GM23338 (cell line): ENCODE results near the gene ANKS1B. TPM values are rescaled to one million over a fixed set of nuclear protein-coding genes. Genes with fewer than 3 reads are reported as not detected.

ENCODE experiments used
- ATAC-seq: fragments of 200-7000 bp; cut with Tn5 transposase; 3 replicates; pipeline ENCODE4 v1.9.1; 2020
- DNase-seq: peaks from one replicate; pipeline ENCODE4 v3.0.0-alpha.2; 2015; ENCODE audit warnings: low spot score
- H2AFZ ChIP-seq: fragments of 200-600 bp; sonication (generic); 2 replicates; pipeline ENCODE4 v1.8.0; 2016; ENCODE audit warnings: antibody characterized with exemption, mild to moderate bottlenecking, moderate library complexity
- H3F3A ChIP-seq: fragments of 200-600 bp; sonication (generic); replicated peaks from 2 replicates; pipeline ENCODE4 v1.8.0; 2017; ENCODE audit warnings: antibody characterized with exemption, mixed run types, low read depth
- H3K27ac ChIP-seq: fragments of 200-600 bp; sonication (generic); 2 replicates; pipeline ENCODE4 v1.6.1; 2016; ENCODE audit warnings: low read depth
- H3K27me3 ChIP-seq: fragments of 200-600 bp; sonication (generic); 2 replicates; pipeline ENCODE4 v1.8.0; 2016; ENCODE audit warnings: mild to moderate bottlenecking, mixed run types, moderate library complexity; ENCODE audit not compliant: insufficient read depth
- H3K36me3 ChIP-seq: fragments of 200-600 bp; sonication (generic); 2 replicates; pipeline ENCODE4 v1.8.0; 2016; ENCODE audit warnings: mild to moderate bottlenecking; ENCODE audit not compliant: insufficient read depth
- H3K4me1 ChIP-seq: fragments of 200-600 bp; sonication (generic); 2 replicates; pipeline ENCODE4 v1.8.0; 2016; ENCODE audit warnings: mild to moderate bottlenecking, moderate library complexity; ENCODE audit not compliant: insufficient read depth
- H3K4me2 ChIP-seq: fragments of 200-600 bp; sonication (generic); 2 replicates; pipeline ENCODE4 v1.7.1; 2017; ENCODE audit warnings: mixed run types
- H3K4me3 ChIP-seq: fragments of 200-600 bp; sonication (generic); 2 replicates; pipeline ENCODE4 v1.6.1; 2016; ENCODE audit warnings: mixed run types
- H3K79me2 ChIP-seq: fragments of 200-600 bp; sonication (generic); replicated peaks from 2 replicates; pipeline ENCODE4 v1.8.0; 2017; ENCODE audit warnings: mild to moderate bottlenecking; ENCODE audit not compliant: insufficient read depth
- H3K9me2 ChIP-seq: fragments of 200-600 bp; sonication (generic); 2 replicates; pipeline ENCODE4 v1.8.0; 2017; ENCODE audit not compliant: insufficient read depth
- H4K20me1 ChIP-seq: fragments of 200-600 bp; sonication (generic); replicated peaks from 2 replicates; pipeline ENCODE4 v1.8.0; 2017; ENCODE audit warnings: mild to moderate bottlenecking; ENCODE audit not compliant: insufficient read depth
- H3K27ac Mint-ChIP-seq: 2 replicates; pipeline ENCODE4 v1.8.0; 2020; ENCODE audit warnings: inconsistent platforms, mild to moderate bottlenecking, moderate library complexity, mixed read lengths
- H3K27me3 Mint-ChIP-seq: 3 replicates; pipeline ENCODE4 v1.8.0; 2022; ENCODE audit warnings: low read depth, mild to moderate bottlenecking, moderate library complexity, mixed read lengths, inconsistent platforms; ENCODE audit not compliant: insufficient read depth, poor library complexity
- H3K36me3 Mint-ChIP-seq: 3 replicates; pipeline ENCODE4 v1.8.0; 2021; ENCODE audit warnings: low read depth, mild to moderate bottlenecking, inconsistent platforms, moderate library complexity, mixed read lengths
- H3K4me1 Mint-ChIP-seq: 3 replicates; pipeline ENCODE4 v1.8.0; 2020; ENCODE audit warnings: mild to moderate bottlenecking, inconsistent platforms, mixed read lengths
- H3K4me3 Mint-ChIP-seq: 3 replicates; pipeline ENCODE4 v1.8.0; 2021; ENCODE audit warnings: moderate library complexity, mild to moderate bottlenecking, inconsistent platforms, mixed read lengths
- H3K9me3 Mint-ChIP-seq: 3 replicates; pipeline ENCODE4 v1.8.0; 2020; ENCODE audit warnings: moderate library complexity, mild to moderate bottlenecking, inconsistent platforms, mixed read lengths
- CREB1 ChIP-seq: fragments of 250-450 bp; sonication (Bioruptor Pico); IDR thresholded peaks from 2 replicates; pipeline ENCODE4 v1.5.0; 2020; ENCODE audit warnings: low read depth, mild to moderate bottlenecking, moderate library complexity
- EZH2 ChIP-seq: fragments of 200-600 bp; sonication (generic); IDR thresholded peaks from one replicate; pipeline ENCODE4 v1.8.0; 2017; ENCODE audit warnings: antibody characterized with exemption, mild to moderate bottlenecking, low read depth; ENCODE audit not compliant: unreplicated experiment
- ZNF114 ChIP-seq: fragments of 250-450 bp; sonication (Bioruptor Pico); IDR thresholded peaks from 2 replicates; pipeline ENCODE4 v1.5.0; 2020; ENCODE audit warnings: mild to moderate bottlenecking, moderate library complexity
- ZNF331 ChIP-seq: fragments of 250-450 bp; sonication (Bioruptor Pico); IDR thresholded peaks from 2 replicates; pipeline ENCODE4 v1.5.0; 2020; ENCODE audit warnings: low read depth, mild to moderate bottlenecking, moderate library complexity
- polyA plus RNA-seq: library from polyadenylated mRNA; unstranded; fragments of >200 nt; fragmentation: Nextera tagmentation; extraction: Ambion mirVana; gene quantifications from 2 replicates; pipeline ENCODE4 v1.2.1, GENCODE V29; 2016
- total RNA-seq: library from RNA; depleted of rRNA; stranded (reverse); fragments of >200 nt; shearing (Covaris generic); gene quantifications from 2 replicates; pipeline ENCODE4 v1.2.3, GENCODE V29; 2014
- TF ChIP-seq, protein P1 (sequence below): IDR thresholded peaks from one replicate; pipeline ENCODE4 v1.6.1; 2018; ENCODE audit warnings: antibody characterized with exemption; ENCODE audit not compliant: unreplicated experiment
- TF ChIP-seq, protein P2 (sequence below), 2 experiments: fragments of 200-600 bp in 1 of 2; sonication (generic) in 1 of 2; conservative IDR thresholded peaks; 2 replicates each; pipeline versions ENCODE4 v1.5.1 to v1.6.1; 2016 to 2017; ENCODE audit warnings: antibody characterized with exemption in 2 of 2, low read depth in 2 of 2, mild to moderate bottlenecking in 2 of 2, moderate library complexity in 1 of 2
- TF ChIP-seq, protein P3 (sequence below): fragments of 250-450 bp; sonication (Bioruptor Pico); IDR thresholded peaks from 2 replicates; pipeline ENCODE4 v1.5.0; 2020; ENCODE audit warnings: mild to moderate bottlenecking, moderate library complexity

ANKS1B gene
- total and polyA plus RNA-seq, 2 experiments from 2014 or later = 4.3 to 5.8 TPM

DNA sequence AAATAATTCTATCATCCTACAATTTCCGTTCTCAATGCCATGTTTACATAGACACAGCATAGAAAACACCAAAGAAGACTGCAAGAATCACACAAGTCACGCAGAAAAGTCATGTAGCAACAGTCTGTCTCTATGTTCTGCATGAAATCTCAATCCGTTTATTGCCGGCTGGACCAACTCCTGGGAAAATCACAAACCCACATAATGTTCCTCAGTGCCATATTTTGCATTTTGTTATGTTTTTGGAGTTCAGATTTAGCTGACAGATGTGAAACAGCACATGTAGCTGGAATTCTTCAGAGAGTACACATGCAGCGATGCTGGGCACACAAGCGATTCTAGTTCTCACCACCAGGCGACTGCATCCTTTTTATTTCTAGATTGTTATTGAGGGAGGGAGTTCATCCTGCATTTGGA is 1146.5 kb downstream of the ANKS1B start:
- no peaks in the 10 kb centered on the region for H3K79me2 ChIP-seq
- no peaks in the 10 kb centered on the region for H3K36me3 Mint-ChIP-seq
- no peak overlapping the region for H3K4me3 ChIP-seq
- H3K9me2 ChIP-seq = no peaks in the 10 kb centered on the region
- no peaks in the 10 kb centered on the region for H3K9me3 Mint-ChIP-seq
- no peaks in the 10 kb centered on the region for H3K27me3 Mint-ChIP-seq
- H3K4me2 ChIP-seq = no peak overlapping the region
- TF ChIP-seq, protein P1, sequence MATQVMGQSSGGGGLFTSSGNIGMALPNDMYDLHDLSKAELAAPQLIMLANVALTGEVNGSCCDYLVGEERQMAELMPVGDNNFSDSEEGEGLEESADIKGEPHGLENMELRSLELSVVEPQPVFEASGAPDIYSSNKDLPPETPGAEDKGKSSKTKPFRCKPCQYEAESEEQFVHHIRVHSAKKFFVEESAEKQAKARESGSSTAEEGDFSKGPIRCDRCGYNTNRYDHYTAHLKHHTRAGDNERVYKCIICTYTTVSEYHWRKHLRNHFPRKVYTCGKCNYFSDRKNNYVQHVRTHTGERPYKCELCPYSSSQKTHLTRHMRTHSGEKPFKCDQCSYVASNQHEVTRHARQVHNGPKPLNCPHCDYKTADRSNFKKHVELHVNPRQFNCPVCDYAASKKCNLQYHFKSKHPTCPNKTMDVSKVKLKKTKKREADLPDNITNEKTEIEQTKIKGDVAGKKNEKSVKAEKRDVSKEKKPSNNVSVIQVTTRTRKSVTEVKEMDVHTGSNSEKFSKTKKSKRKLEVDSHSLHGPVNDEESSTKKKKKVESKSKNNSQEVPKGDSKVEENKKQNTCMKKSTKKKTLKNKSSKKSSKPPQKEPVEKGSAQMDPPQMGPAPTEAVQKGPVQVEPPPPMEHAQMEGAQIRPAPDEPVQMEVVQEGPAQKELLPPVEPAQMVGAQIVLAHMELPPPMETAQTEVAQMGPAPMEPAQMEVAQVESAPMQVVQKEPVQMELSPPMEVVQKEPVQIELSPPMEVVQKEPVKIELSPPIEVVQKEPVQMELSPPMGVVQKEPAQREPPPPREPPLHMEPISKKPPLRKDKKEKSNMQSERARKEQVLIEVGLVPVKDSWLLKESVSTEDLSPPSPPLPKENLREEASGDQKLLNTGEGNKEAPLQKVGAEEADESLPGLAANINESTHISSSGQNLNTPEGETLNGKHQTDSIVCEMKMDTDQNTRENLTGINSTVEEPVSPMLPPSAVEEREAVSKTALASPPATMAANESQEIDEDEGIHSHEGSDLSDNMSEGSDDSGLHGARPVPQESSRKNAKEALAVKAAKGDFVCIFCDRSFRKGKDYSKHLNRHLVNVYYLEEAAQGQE = no peak
- TF ChIP-seq, protein P2, sequence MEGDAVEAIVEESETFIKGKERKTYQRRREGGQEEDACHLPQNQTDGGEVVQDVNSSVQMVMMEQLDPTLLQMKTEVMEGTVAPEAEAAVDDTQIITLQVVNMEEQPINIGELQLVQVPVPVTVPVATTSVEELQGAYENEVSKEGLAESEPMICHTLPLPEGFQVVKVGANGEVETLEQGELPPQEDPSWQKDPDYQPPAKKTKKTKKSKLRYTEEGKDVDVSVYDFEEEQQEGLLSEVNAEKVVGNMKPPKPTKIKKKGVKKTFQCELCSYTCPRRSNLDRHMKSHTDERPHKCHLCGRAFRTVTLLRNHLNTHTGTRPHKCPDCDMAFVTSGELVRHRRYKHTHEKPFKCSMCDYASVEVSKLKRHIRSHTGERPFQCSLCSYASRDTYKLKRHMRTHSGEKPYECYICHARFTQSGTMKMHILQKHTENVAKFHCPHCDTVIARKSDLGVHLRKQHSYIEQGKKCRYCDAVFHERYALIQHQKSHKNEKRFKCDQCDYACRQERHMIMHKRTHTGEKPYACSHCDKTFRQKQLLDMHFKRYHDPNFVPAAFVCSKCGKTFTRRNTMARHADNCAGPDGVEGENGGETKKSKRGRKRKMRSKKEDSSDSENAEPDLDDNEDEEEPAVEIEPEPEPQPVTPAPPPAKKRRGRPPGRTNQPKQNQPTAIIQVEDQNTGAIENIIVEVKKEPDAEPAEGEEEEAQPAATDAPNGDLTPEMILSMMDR (conservative IDR thresholded peaks at IDR 0.05; ENCODE audit: low read depth in 2 of 2) = peak; percentile 16 to 64; a peak in 3 of 4 replicates
- TF ChIP-seq CREB1 = no peak
- no peak for TF ChIP-seq ZNF331 (CRISPR knock-in tag)
- TF ChIP-seq ZNF114 (CRISPR knock-in tag) = no peak
- TF ChIP-seq, protein P3, sequence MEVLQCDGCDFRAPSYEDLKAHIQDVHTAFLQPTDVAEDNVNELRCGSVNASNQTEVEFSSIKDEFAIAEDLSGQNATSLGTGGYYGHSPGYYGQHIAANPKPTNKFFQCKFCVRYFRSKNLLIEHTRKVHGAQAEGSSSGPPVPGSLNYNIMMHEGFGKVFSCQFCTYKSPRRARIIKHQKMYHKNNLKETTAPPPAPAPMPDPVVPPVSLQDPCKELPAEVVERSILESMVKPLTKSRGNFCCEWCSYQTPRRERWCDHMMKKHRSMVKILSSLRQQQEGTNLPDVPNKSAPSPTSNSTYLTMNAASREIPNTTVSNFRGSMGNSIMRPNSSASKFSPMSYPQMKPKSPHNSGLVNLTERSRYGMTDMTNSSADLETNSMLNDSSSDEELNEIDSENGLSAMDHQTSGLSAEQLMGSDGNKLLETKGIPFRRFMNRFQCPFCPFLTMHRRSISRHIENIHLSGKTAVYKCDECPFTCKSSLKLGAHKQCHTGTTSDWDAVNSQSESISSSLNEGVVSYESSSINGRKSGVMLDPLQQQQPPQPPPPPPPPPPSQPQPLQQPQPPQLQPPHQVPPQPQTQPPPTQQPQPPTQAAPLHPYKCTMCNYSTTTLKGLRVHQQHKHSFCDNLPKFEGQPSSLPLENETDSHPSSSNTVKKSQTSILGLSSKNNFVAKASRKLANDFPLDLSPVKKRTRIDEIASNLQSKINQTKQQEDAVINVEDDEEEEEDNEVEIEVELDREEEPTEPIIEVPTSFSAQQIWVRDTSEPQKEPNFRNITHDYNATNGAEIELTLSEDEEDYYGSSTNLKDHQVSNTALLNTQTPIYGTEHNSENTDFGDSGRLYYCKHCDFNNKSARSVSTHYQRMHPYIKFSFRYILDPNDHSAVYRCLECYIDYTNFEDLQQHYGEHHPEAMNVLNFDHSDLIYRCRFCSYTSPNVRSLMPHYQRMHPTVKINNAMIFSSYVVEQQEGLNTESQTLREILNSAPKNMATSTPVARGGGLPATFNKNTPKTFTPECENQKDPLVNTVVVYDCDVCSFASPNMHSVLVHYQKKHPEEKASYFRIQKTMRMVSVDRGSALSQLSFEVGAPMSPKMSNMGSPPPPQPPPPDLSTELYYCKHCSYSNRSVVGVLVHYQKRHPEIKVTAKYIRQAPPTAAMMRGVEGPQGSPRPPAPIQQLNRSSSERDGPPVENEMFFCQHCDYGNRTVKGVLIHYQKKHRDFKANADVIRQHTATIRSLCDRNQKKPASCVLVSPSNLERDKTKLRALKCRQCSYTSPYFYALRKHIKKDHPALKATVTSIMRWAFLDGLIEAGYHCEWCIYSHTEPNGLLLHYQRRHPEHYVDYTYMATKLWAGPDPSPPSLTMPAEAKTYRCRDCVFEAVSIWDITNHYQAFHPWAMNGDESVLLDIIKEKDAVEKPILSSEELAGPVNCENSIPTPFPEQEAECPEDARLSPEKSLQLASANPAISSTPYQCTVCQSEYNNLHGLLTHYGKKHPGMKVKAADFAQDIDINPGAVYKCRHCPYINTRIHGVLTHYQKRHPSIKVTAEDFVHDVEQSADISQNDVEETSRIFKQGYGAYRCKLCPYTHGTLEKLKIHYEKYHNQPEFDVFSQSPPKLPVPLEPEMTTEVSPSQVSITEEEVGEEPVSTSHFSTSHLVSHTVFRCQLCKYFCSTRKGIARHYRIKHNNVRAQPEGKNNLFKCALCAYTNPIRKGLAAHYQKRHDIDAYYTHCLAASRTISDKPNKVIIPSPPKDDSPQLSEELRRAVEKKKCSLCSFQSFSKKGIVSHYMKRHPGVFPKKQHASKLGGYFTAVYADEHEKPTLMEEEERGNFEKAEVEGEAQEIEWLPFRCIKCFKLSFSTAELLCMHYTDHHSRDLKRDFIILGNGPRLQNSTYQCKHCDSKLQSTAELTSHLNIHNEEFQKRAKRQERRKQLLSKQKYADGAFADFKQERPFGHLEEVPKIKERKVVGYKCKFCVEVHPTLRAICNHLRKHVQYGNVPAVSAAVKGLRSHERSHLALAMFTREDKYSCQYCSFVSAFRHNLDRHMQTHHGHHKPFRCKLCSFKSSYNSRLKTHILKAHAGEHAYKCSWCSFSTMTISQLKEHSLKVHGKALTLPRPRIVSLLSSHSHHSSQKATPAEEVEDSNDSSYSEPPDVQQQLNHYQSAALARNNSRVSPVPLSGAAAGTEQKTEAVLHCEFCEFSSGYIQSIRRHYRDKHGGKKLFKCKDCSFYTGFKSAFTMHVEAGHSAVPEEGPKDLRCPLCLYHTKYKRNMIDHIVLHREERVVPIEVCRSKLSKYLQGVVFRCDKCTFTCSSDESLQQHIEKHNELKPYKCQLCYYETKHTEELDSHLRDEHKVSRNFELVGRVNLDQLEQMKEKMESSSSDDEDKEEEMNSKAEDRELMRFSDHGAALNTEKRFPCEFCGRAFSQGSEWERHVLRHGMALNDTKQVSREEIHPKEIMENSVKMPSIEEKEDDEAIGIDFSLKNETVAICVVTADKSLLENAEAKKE (CRISPR knock-in tag) = no peak
- TF ChIP-seq EZH2 = no peak
- H3K4me1 ChIP-seq = 0 out of 2 replicates have a peak, but pooled peaks cover 4% of the 10 kb centered on the region
- H3K36me3 ChIP-seq = no peaks in the 10 kb centered on the region
- H2AFZ ChIP-seq = no peak overlapping the region
- no peaks in the 10 kb centered on the region for H3K27me3 ChIP-seq
- ATAC-seq = peak; percentile 78
- H3K4me1 Mint-ChIP-seq = peaks cover 32% of the 10 kb centered on the region
- no peaks in the 10 kb centered on the region for H4K20me1 ChIP-seq
- no peak overlapping the region for H3K27ac Mint-ChIP-seq
- peak; percentile 50 for DNase-seq
- no peaks in the 10 kb centered on the region for H3F3A ChIP-seq
- H3K4me3 Mint-ChIP-seq = no peak overlapping the region
- peak overlapping the region; percentile 13; the same call in 1 of the 2 replicates for H3K27ac ChIP-seq
